ENCODE data around the gene RGS7. TPM values are rescaled to one million over a fixed set of nuclear protein-coding genes. Genes with fewer than 3 reads are reported as not detected.

The RGS7 gene
- total RNA-seq, 1 experiment from 2014 or later: 0.10 TPM

GRCh38 chr1:240942901-240943300 is 414.1 kb downstream of the RGS7 start:
- H3K27me3 ChIP-seq (ENCODE audit: control insufficient read depth, insufficient read depth, low read length): no peaks in the 10 kb centered on the region
- intact Hi-C loops (cut with micrococcal nuclease; ENCODE audit: unreplicated experiment): no loop called here
- no TSS peak for BruUV-seq (replicated peaks)
- no peaks in the 10 kb centered on the region for H3K4me1 ChIP-seq (ENCODE audit: control insufficient read depth, insufficient read depth, low read length)
- no peaks in the 10 kb centered on the region for H3K36me3 ChIP-seq (ENCODE audit: control insufficient read depth, insufficient read depth, low read length)
- H3K9me3 ChIP-seq (ENCODE audit: control insufficient read depth, insufficient read depth, low read depth, low read length): no peaks in the 10 kb centered on the region
- POLR2A ChIA-PET: no interaction called here
- no peak overlapping the region for H3K27ac ChIP-seq (ENCODE audit: low read length)
- DNase-seq (ENCODE audit: low read depth, low spot score): no peak
- in situ Hi-C loops (cut with HindIII; ENCODE audit: low pct_unique_long_range_greater_than_20kb, low sequenced_read_pairs): no loop called here
- TF ChIP-seq POLR2AphosphoS5 (IDR thresholded peaks at IDR 0.05; ENCODE audit: low read depth, low read length) (no peak), TCF7L2 (IDR thresholded peaks at IDR 0.05; ENCODE audit: low read depth, low read length) (no peak), CTCF (IDR thresholded peaks at IDR 0.05) (no peak), REST (IDR thresholded peaks at IDR 0.05; ENCODE audit: insufficient read depth in 1 of 2, low read depth in 2 of 2, low read length in 1 of 2) (no peak), SIN3A (IDR thresholded peaks at IDR 0.05; ENCODE audit: borderline replicate concordance, insufficient read depth, low read depth, low read length) (no peak)
- H3K4me3 ChIP-seq (ENCODE audit: low read depth in 2 of 2, low read length in 2 of 2): no peak overlapping the region
- CTCF ChIA-PET: no interaction called here
- ATAC-seq: no peak

DNA sequence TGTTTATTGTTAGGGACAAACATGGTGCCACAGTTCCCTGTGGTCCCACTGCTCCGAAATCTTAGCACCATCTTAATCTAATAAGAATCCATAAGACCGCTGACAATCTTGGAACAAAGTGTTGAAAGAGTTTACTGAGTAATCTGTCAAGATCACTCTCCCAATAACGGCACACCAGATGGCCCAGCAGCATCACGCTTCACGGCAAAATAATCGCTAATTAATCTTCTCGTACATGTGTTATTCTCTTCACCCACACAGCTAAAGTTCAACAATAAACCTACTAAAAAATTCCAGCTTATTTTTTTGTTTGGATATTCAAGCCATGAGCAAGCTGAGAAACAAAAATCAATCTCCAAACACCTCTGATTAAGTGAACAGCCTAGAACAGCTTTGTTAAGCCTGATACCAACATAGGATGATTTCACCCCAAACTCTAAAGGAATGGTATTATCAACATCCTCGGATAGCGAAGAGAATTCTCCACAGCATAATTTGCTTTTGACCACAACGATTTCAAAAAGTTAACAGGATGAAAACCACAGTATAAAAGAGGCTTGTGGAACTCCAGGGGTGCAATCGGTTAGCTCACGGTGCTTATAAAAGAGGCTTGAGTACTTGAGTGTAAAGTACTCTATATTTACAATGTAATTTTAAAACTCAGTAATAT is 415.2 kb downstream of the RGS7 start:
- H3K27ac ChIP-seq (ENCODE audit: low read length): no peak overlapping the region
- no peak for TF ChIP-seq CTCF (IDR thresholded peaks at IDR 0.05)
- TF ChIP-seq TCF7L2 (IDR thresholded peaks at IDR 0.05; ENCODE audit: low read depth, low read length): no peak
- no peak for TF ChIP-seq REST (IDR thresholded peaks at IDR 0.05; ENCODE audit: insufficient read depth in 1 of 2, low read depth in 2 of 2, low read length in 1 of 2)
- TF ChIP-seq SIN3A (IDR thresholded peaks at IDR 0.05; ENCODE audit: borderline replicate concordance, insufficient read depth, low read depth, low read length): no peak
- TF ChIP-seq POLR2AphosphoS5 (IDR thresholded peaks at IDR 0.05; ENCODE audit: low read depth, low read length): no peak
- no peaks in the 10 kb centered on the region for H3K4me1 ChIP-seq (ENCODE audit: control insufficient read depth, insufficient read depth, low read length)
- no peaks in the 10 kb centered on the region; the same call in 1 of the 2 replicates for H3K9me3 ChIP-seq (ENCODE audit: control insufficient read depth, insufficient read depth, low read depth, low read length)
- in situ Hi-C loops (cut with HindIII; ENCODE audit: low pct_unique_long_range_greater_than_20kb, low sequenced_read_pairs): no loop called here
- no TSS peak for BruUV-seq (replicated peaks)
- intact Hi-C loops (cut with micrococcal nuclease; ENCODE audit: unreplicated experiment): no loop called here
- H3K36me3 ChIP-seq (ENCODE audit: control insufficient read depth, insufficient read depth, low read length): no peaks in the 10 kb centered on the region
- DNase-seq (ENCODE audit: low read depth, low spot score) (no peak), ATAC-seq (no peak)
- no peak overlapping the region for H3K4me3 ChIP-seq (ENCODE audit: low read depth in 2 of 2, low read length in 2 of 2)
- ChIA-PET POLR2A (no interaction called here), CTCF (no interaction called here)
- no peaks in the 10 kb centered on the region for H3K27me3 ChIP-seq (ENCODE audit: control insufficient read depth, insufficient read depth, low read length)
